Fibroblast of mammary gland (primary cell): ENCODE measurements around the gene GGA2.
"Not testable (repeated sequence)": the region's sequence is repeated elsewhere in the genome, so short reads cannot be mapped to it uniquely, and the experiment has no call there.

Experiments
- DNase-seq: peaks from one replicate; pipeline ENCODE4 v3.0.0-alpha.2; 2010; ENCODE audit warnings: low read depth
- H3K4me3 ChIP-seq: 2 replicates; pipeline ENCODE4 v1.5.1; 2011; ENCODE audit warnings: low read depth, mild to moderate bottlenecking, low read length, moderate library complexity; ENCODE audit not compliant: control insufficient read depth
- TF ChIP-seq, protein P1 (sequence below): conservative IDR thresholded peaks from 2 replicates; pipeline ENCODE4 v1.5.1; 2011; ENCODE audit warnings: low read depth, low read length, inconsistent platforms; ENCODE audit not compliant: control insufficient read depth, insufficient read depth

Gene GGA2

DNA sequence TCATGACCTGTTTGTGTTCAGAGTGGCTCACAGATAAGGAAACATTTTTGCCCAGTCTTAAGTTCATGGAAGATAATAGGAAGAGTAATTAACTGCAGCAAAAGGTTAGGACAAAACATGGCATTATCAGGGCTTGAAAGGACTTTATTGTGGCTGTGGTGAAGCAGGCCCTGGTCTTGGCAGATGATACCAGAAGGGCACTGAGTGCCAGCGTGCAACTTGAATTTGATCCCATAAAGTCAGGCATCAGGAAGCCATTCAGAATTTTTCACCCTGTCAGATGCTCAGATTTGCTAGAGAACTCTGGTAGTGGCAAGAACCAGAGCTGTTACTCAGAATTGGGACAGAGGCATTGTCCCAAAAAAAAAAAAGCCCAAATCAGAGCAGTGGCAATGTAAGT lies 46.1 kb downstream of the GGA2 start:
- no peak for DNase-seq
- H3K4me3 ChIP-seq: no peak overlapping the region
- TF ChIP-seq, protein P1, sequence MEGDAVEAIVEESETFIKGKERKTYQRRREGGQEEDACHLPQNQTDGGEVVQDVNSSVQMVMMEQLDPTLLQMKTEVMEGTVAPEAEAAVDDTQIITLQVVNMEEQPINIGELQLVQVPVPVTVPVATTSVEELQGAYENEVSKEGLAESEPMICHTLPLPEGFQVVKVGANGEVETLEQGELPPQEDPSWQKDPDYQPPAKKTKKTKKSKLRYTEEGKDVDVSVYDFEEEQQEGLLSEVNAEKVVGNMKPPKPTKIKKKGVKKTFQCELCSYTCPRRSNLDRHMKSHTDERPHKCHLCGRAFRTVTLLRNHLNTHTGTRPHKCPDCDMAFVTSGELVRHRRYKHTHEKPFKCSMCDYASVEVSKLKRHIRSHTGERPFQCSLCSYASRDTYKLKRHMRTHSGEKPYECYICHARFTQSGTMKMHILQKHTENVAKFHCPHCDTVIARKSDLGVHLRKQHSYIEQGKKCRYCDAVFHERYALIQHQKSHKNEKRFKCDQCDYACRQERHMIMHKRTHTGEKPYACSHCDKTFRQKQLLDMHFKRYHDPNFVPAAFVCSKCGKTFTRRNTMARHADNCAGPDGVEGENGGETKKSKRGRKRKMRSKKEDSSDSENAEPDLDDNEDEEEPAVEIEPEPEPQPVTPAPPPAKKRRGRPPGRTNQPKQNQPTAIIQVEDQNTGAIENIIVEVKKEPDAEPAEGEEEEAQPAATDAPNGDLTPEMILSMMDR: no peak

DNA sequence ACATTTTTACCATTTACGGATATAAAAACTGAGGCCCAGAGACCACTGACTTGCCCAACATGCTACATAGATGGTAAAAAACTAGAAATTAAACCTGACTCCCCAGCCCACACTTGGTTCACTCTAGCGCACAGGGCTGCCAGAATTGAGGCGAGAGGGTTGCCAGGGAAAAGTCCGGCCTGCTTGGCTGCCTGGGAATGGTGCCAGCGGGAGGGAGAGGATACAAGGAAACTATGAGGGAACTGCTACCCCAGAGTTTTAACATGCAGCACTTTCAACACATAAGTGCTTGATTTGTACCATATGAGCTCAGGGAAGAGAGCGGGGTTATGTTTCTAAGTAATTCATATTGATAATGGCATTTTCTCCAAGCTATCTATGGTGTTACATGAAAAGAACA lies 47.3 kb downstream of the GGA2 start:
- DNase-seq: peak; percentile 84
- not testable (repeated sequence) for H3K4me3 ChIP-seq

DNA sequence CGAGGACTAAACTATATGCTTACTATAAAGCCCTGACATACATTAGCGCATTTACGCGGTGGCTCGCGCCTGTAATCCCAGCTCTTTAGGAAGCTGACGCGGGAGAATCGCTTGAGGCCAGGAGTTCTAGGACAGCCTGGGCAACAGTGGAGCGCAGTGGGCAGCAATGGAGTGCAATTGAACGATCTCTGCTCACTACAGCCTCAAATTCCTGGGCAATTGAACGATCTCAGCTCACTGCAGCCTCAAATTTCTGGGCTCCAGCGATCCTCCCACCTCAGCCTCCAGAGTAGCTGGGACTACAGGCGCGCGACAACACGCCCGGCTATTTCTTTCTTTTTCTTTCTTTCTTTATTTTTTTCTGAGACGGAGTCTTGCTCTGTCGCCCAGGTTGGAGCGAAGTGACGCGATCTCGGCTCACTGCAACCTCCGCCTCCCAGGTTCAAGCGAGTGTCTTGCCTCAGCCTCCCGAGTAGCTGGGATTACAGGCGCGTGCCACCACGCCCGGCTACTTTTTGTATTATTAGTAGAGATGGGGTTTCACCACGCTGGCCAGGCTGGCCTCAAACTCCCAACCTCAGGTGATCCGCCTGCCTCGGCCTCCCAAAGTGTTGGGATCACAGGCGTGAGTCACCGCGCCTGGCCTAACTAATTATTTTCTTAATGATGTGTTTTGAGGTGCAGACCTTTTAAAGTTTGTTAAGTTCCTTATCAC lies 56.8 kb downstream of the GGA2 start:
- TF ChIP-seq, protein P1: no peak
- peak overlapping the region; percentile 91 for H3K4me3 ChIP-seq
- DNase-seq: no peak

DNA sequence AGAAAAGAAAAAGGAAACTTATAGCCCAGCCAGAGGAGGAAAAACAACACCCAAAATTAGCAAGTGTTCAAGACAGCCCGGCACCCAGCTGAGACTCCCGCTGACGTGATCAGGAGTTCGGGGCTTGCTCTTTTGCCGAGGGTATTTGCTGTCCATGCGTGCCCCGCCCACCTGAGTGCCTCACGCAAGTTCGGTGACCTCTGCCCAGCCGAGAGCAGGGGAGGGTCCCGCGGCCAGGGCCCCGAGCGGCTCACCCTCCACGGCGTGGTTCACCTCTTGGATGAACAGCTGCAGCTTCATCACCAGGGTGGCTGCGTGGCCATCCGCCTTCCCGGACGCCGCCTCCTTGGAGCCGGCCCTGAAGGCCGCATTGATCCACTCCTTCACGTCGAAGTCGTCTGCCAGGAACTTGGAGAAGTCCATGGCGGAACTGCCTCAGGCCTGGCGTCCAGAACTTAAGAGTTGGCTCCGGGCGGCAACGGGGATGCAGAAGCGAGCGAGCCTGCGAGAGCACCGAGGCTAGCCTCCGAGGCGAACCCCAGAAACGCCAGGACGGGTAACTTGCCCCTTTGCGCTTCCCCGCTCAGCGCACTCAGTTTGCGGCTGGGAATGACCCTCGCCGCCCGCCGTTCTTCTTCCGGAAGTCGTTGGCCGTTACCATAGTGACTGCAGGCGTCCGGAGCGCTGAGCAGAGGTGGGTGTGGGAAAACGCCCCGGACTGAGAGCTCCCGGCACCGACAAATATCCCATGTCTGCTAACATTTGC lies 57.5 kb downstream of the GGA2 start, which contains the start of gene COG7:
TSS of gene COG7 (minus strand) at position 618 of the 766 bp plus-strand sequence. CDS start at position 423, 195 bp downstream.
- peak; percentile 84 for DNase-seq
- H3K4me3 ChIP-seq: peak within 1 kb of the TSS; percentile 91
- TF ChIP-seq, protein P1: no peak

DNA sequence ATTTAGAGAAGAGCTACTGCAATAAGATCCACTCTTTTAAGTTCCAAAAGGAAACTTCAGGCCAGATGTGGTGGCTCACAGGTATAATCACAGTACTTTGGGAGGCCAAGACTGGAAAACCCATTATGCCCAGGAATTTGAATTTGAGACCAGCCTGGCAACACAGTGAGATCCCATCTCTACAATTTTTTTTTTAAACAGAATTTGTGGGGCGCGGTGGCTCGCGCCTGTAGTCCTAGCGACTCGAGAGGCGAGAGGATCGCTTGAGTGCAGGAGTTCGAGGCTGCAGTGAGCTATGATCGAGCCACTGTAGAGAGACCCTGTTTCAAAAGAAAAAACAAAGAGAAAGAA lies 58.1 kb downstream of the GGA2 start:
- H3K4me3 ChIP-seq: peak overlapping the region; percentile 91
- TF ChIP-seq, protein P1: no peak
- no peak for DNase-seq

DNA sequence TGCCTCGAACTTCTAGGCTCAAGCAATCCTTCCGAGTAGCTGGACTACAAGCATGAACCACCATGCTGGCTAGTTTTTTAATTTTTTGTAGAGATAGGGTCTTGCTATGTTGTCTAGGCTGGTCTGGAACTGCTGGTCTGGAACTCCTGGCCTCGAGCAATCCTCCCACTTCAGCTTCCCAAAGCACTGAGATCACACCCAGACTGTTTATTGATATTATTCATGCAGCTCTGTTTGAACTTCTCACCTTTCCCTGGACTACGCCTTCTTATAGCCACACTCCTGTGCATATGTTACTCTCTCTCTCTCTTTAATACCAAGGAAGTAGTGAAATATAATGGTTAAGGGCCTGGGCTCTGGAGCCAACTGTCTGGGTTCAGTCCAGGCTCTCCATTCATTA lies 61.9 kb downstream of the GGA2 start:
- DNase-seq: no peak
- H3K4me3 ChIP-seq: no peak overlapping the region
- TF ChIP-seq, protein P1: no peak

DNA sequence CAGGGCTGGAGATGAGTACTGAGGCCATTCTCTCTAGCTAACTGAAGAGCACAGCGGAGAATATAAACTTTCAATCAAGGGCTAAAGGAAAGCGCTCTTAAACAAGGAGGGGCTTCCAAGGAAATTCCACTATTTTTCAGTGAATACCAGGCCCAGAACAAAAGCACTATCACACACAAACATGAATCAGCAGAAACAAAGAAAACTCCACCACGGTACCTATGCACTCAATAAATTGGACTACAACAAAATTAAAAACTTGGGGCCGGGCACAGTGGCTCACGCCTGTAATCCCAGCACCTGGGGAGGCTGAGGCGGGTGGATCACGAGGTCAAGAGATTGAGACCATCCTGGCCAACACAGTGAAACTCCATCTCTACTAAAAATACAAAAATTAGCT lies 72.8 kb downstream of the GGA2 start:
- H3K4me3 ChIP-seq, DNase-seq: not testable (repeated sequence)
